ENCODE measurements around the gene NTM. TPM values are rescaled to one million over a fixed set of nuclear protein-coding genes. Genes with fewer than 3 reads are reported as not detected.

Gene NTM
- total RNA-seq, 1 donor from 2014 or later: not detected

DNA sequence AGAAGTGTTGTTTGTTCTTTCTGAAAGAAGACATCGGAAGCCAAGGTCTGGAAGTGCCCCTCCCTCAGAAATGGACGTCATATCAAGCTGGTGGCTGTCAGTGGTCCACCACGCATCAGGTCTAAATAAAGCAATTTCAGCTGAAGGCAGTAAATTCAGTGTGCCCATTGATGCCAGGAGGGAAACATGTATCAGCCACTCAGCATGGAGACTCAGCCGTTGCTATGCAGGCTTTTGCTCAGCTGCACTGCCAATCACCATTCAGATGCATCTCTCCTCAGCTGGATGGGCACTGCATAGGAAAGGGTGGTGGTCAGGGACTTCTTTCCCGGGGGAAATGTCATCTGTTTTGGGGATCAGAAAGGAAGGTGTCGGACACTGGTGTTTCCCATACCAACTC is 878.2 kb downstream of the NTM start:
- Mint-ChIP-seq H3K9me3 (peaks cover 3% of the 10 kb centered on the region), H3K36me3 (ENCODE audit: low read depth) (no peaks in the 10 kb centered on the region), H3K27me3 (no peaks in the 10 kb centered on the region), H3K4me1 (no peaks in the 10 kb centered on the region), H3K27ac (no peak overlapping the region), H3K4me3 (no peak overlapping the region)
- ChIA-PET CTCF (no interaction called here), POLR2A (no interaction called here)
- intact Hi-C loops (cut with micrococcal nuclease): no loop called here
- no peak for ATAC-seq (ENCODE audit: low read depth)
- DNase-seq: no peak
- TF ChIP-seq, protein P1, sequence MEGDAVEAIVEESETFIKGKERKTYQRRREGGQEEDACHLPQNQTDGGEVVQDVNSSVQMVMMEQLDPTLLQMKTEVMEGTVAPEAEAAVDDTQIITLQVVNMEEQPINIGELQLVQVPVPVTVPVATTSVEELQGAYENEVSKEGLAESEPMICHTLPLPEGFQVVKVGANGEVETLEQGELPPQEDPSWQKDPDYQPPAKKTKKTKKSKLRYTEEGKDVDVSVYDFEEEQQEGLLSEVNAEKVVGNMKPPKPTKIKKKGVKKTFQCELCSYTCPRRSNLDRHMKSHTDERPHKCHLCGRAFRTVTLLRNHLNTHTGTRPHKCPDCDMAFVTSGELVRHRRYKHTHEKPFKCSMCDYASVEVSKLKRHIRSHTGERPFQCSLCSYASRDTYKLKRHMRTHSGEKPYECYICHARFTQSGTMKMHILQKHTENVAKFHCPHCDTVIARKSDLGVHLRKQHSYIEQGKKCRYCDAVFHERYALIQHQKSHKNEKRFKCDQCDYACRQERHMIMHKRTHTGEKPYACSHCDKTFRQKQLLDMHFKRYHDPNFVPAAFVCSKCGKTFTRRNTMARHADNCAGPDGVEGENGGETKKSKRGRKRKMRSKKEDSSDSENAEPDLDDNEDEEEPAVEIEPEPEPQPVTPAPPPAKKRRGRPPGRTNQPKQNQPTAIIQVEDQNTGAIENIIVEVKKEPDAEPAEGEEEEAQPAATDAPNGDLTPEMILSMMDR (IDR thresholded peaks at IDR 0.05): no peak

- TF ChIP-seq, protein P1 (IDR thresholded peaks at IDR 0.05): no peak
- Mint-ChIP-seq H3K27ac (no peak overlapping the region), H3K4me1 (no peaks in the 10 kb centered on the region), H3K27me3 (no peaks in the 10 kb centered on the region), H3K9me3 (peaks cover 3% of the 10 kb centered on the region), H3K36me3 (ENCODE audit: low read depth) (no peaks in the 10 kb centered on the region), H3K4me3 (no peak overlapping the region)
- no peak for DNase-seq
- CTCF ChIA-PET: no interaction called here
- intact Hi-C loops (cut with micrococcal nuclease): no loop called here
- POLR2A ChIA-PET: no interaction called here
- ATAC-seq (ENCODE audit: low read depth): no peak
Measured at GRCh38 chr11:132249256-132249655, 878.8 kb downstream of the NTM start.

DNA sequence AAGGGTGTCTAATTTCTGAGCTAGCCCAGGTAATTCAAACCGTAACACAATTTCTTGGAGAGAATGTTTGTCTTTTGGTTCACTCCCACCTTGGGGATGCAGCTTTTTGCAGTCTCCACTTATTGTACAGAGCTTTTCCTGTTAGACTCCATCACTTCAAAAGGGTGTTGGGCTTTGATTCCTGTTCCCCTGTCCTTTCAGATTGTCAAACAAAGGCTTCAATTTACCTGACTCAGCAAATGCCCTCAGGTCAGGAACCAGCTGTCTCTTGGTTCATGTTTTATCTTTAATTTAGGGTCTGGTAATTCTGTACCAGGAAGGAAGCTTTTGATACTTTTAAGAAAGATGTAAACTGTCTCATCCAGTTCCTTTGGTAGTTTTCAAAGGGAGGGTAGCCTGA is 880.6 kb downstream of the NTM start:
- no peak overlapping the region for H3K27ac Mint-ChIP-seq
- H3K4me1 Mint-ChIP-seq: no peaks in the 10 kb centered on the region
- ATAC-seq (ENCODE audit: low read depth) (no peak), DNase-seq (no peak)
- ChIA-PET POLR2A (no interaction called here), CTCF (no interaction called here)
- no peaks in the 10 kb centered on the region for H3K36me3 Mint-ChIP-seq (ENCODE audit: low read depth)
- H3K9me3 Mint-ChIP-seq: peaks cover 3% of the 10 kb centered on the region
- intact Hi-C loops (cut with micrococcal nuclease): no loop called here
- TF ChIP-seq, protein P1 (IDR thresholded peaks at IDR 0.05): no peak
- no peak overlapping the region for H3K4me3 Mint-ChIP-seq
- no peaks in the 10 kb centered on the region for H3K27me3 Mint-ChIP-seq

- peaks cover 3% of the 10 kb centered on the region for H3K9me3 Mint-ChIP-seq
- ATAC-seq (ENCODE audit: low read depth) (no peak), DNase-seq (no peak)
- TF ChIP-seq, protein P1 (IDR thresholded peaks at IDR 0.05): no peak
- no peak overlapping the region for H3K27ac Mint-ChIP-seq
- H3K27me3 Mint-ChIP-seq: no peaks in the 10 kb centered on the region
- CTCF ChIA-PET: no interaction called here
- no peaks in the 10 kb centered on the region for H3K4me1 Mint-ChIP-seq
- no peak overlapping the region for H3K4me3 Mint-ChIP-seq
- H3K36me3 Mint-ChIP-seq (ENCODE audit: low read depth): no peaks in the 10 kb centered on the region
- POLR2A ChIA-PET: no interaction called here
- intact Hi-C loops (cut with micrococcal nuclease): no loop called here
Measured at GRCh38 chr11:132253469-132254264, 883.3 kb downstream of the NTM start.

DNA sequence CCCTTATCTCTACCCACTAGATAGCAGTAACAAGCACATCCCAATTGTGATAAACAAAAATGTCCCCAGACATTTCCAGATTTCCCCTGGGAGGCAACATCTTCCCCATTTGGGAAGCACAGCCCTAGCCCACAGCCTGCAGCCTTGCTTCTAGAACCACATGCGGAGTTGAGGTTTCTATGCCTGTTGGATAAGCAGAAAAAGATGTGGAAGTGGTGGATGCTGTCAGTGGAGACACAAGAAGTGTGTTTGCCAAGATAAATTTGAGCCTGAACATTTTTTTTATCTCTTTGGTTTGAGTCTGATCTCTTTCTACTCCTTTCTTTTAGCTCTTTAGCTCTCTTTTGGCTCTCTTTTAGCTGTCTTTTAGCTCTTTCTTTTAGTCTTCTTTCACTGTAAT is 884.5 kb downstream of the NTM start:
- Mint-ChIP-seq H3K4me1 (no peaks in the 10 kb centered on the region), H3K4me3 (no peak overlapping the region), H3K27ac (no peak overlapping the region), H3K36me3 (ENCODE audit: low read depth) (no peaks in the 10 kb centered on the region), H3K9me3 (peaks cover 3% of the 10 kb centered on the region), H3K27me3 (no peaks in the 10 kb centered on the region)
- ChIA-PET POLR2A (no interaction called here), CTCF (no interaction called here)
- ATAC-seq (ENCODE audit: low read depth): no peak
- no peak for DNase-seq
- TF ChIP-seq, protein P1 (IDR thresholded peaks at IDR 0.05): no peak
- intact Hi-C loops (cut with micrococcal nuclease): no loop called here
